Suprapubic skin (tissue), 4 donors: Measurements from ENCODE around the gene ARL5B. TPM values are rescaled to one million over a fixed set of nuclear protein-coding genes. Genes with fewer than 3 reads are reported as not detected.
"Not testable (repeated sequence)": the region's sequence is repeated elsewhere in the genome, so short reads cannot be mapped to it uniquely, and the experiment has no call there.

Experiments
- DNase-seq, 2 donors: peaks; one replicate each; pipeline ENCODE4 v3.0.0-alpha.2; 2019; ENCODE audit warnings: low spot score in 2 of 2
- H3K27ac ChIP-seq: fragments of 200-600 bp; sonication (generic); one replicate; pipeline ENCODE4 v1.5.1; 2019
- H3K27me3 ChIP-seq: fragments of 200-600 bp; sonication (generic); one replicate; pipeline ENCODE4 v1.5.1; 2019
- H3K36me3 ChIP-seq: fragments of 200-600 bp; sonication (generic); one replicate; pipeline ENCODE4 v1.5.1; 2019
- H3K4me1 ChIP-seq: fragments of 200-600 bp; sonication (generic); one replicate; pipeline ENCODE4 v1.5.1; 2019
- H3K4me3 ChIP-seq: fragments of 200-600 bp; sonication (generic); one replicate; pipeline ENCODE4 v1.5.1; 2019; ENCODE audit warnings: mild to moderate bottlenecking
- H3K9me3 ChIP-seq: fragments of 200-600 bp; sonication (generic); one replicate; pipeline ENCODE4 v1.5.1; 2019
- EP300 ChIP-seq: sonication (generic); formaldehyde crosslinking; IDR thresholded peaks from one replicate; pipeline ENCODE4 v1.6.1; 2017; ENCODE audit warnings: antibody characterized with exemption
- POLR2A ChIP-seq, 2 donors: fragments of 450-650 bp; IDR thresholded peaks; one replicate each; pipeline ENCODE4 v1.6.1; 2017; ENCODE audit warnings: antibody characterized with exemption in 2 of 2, mild to moderate bottlenecking in 2 of 2, moderate library complexity in 2 of 2
- POLR2AphosphoS5 ChIP-seq, 3 donors: sonication (generic); formaldehyde crosslinking; IDR thresholded peaks; one replicate each; pipeline ENCODE4 v1.6.1; 2017; ENCODE audit warnings: antibody characterized with exemption in 3 of 3
- WGBS: methylation state at CpG from one replicate; pipeline ENCODE4 v1.1.5; 2018; 5-methylcytosine and 5-hydroxymethylcytosine counted together
- total RNA-seq, 4 donors: library from RNA; depleted of rRNA; stranded (reverse); fragments of >200 nt; gene quantifications; one replicate each; pipeline ENCODE4 v1.1.0, GENCODE V29; 2016
- TF ChIP-seq, protein P1 (sequence below), 2 donors: fragments of 200-600 bp in 1 of 2; fragments of 450-650 bp in 1 of 2; sonication (generic) in 1 of 2; IDR thresholded peaks; one replicate each; pipeline ENCODE4 v1.5.1; 2016 to 2019; ENCODE audit warnings: antibody characterized with exemption in 2 of 2, mild to moderate bottlenecking in 1 of 2, moderate library complexity in 1 of 2

Gene ARL5B
- total RNA-seq, 4 donors from 2014 or later: 11.8 to 17.9 (median 14.5) TPM

DNA sequence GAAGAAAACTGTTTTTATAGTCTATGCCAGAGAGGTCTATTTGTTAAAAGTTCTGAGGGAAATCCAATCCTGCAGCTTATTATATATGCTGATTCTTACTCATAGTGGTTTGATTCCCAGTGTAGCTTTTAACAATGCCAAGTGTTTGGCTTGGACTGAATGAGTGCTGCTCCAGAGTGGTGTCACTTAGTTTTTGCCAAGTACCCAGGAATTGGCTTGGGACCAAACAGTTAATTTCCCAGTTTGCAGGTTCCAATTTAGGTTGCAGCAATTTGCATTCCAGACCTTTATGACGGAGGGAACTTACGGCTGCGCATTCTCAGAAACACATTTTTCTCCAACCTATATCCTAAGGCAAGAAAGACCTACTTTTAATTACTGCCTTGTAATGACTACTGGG is 40.2 kb upstream of the ARL5B start:
- Histone ChIP-seq H3K4me1 (no peaks in the 10 kb centered on the region), H3K36me3 (peaks cover 10% of the 10 kb centered on the region), H3K27me3 (no peaks in the 10 kb centered on the region), H3K27ac (no peak overlapping the region), H3K4me3 (no peak overlapping the region), H3K9me3 (no peaks in the 10 kb centered on the region)
- 66% methylated on average over 3 of the region's 3 CpGs for WGBS
- TF ChIP-seq POLR2A (IDR thresholded peaks at IDR 0.05) (no peak), POLR2AphosphoS5 (IDR thresholded peaks at IDR 0.05) (no peak), EP300 (no peak)
- TF ChIP-seq, protein P1, sequence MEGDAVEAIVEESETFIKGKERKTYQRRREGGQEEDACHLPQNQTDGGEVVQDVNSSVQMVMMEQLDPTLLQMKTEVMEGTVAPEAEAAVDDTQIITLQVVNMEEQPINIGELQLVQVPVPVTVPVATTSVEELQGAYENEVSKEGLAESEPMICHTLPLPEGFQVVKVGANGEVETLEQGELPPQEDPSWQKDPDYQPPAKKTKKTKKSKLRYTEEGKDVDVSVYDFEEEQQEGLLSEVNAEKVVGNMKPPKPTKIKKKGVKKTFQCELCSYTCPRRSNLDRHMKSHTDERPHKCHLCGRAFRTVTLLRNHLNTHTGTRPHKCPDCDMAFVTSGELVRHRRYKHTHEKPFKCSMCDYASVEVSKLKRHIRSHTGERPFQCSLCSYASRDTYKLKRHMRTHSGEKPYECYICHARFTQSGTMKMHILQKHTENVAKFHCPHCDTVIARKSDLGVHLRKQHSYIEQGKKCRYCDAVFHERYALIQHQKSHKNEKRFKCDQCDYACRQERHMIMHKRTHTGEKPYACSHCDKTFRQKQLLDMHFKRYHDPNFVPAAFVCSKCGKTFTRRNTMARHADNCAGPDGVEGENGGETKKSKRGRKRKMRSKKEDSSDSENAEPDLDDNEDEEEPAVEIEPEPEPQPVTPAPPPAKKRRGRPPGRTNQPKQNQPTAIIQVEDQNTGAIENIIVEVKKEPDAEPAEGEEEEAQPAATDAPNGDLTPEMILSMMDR (IDR thresholded peaks at IDR 0.05): no peak
- no peak for DNase-seq

DNA sequence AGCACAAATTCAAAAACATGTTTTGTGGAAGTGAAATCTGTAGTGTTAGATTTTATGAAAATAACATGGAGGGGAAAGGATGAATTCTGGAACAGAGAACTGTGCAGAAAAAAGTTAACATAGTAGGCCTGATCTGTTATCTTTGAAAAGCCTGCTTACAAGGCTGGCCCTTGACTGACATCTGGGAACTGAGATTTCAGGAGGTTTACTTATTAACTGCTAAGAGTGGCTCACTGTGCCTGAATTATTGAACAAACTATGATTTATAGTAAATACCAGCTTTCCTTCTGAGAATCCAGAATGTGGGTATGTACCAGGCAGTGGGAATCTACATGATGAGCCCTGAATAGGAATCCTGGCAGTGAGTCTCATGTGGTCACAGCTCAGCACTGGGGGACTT is 38.4 kb upstream of the ARL5B start:
- TF ChIP-seq POLR2AphosphoS5 (IDR thresholded peaks at IDR 0.05): no peak
- Histone ChIP-seq H3K9me3 (no peaks in the 10 kb centered on the region), H3K27ac (no peak overlapping the region), H3K27me3 (no peaks in the 10 kb centered on the region), H3K4me1 (no peaks in the 10 kb centered on the region), H3K36me3 (peaks cover 10% of the 10 kb centered on the region), H3K4me3 (no peak overlapping the region)
- DNase-seq: no peak

DNA sequence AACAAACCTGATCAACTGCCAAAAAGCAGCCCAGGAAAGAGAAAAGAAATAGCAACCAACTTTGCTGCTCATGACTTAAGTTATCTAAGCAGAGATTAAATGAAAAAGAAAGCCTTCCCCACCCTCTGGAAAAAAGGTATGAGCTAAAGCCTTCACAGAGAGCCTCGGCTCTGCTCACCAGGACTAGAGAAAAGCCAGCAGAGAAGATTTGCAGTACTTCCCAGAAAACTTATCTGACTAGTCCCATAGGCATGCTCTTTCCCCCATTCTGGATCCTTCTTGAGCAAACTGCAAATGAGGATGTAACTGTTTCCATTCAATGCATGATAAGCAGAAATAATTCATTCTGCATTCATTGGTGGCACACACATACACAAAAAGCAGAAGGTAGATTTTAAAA is 35.6 kb upstream of the ARL5B start:
- H3K4me3 ChIP-seq, H3K27ac ChIP-seq, H3K27me3 ChIP-seq, H3K9me3 ChIP-seq, DNase-seq, H3K36me3 ChIP-seq: not testable (repeated sequence)
- H3K4me1 ChIP-seq: peaks cover 12% of the 10 kb centered on the region
- 95% methylated on average over 1 of the region's 1 CpG for WGBS

DNA sequence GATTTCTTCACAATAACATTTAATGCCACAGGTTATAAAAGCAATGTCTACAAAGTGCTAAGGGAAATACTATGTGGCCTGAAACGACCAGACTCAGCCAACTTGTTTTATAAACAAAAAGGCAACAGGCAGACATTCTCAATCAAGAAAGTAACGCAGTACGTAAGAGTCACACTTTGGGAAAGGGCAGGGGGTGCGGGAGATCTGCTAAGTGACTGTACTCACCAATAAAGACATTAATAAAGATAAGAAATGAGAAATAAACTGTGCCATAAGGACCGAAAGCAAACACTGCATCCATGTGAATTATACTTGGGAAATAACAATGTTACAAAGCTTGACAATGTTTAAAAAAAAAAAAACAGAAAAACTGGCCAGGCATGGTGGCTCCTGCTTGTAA is 33.3 kb upstream of the ARL5B start:
- H3K4me1 ChIP-seq: peaks cover 12% of the 10 kb centered on the region
- no peak overlapping the region for H3K27ac ChIP-seq
- peaks cover 7% of the 10 kb centered on the region for H3K36me3 ChIP-seq
- no peak overlapping the region for H3K4me3 ChIP-seq
- H3K9me3 ChIP-seq: no peaks in the 10 kb centered on the region
- TF ChIP-seq EP300 (no peak), POLR2AphosphoS5 (IDR thresholded peaks at IDR 0.05) (no peak), POLR2A (IDR thresholded peaks at IDR 0.05) (no peak)
- TF ChIP-seq, protein P1 (IDR thresholded peaks at IDR 0.05): no peak
- H3K27me3 ChIP-seq: no peaks in the 10 kb centered on the region
- WGBS: 91% methylated on average over 5 of the region's 5 CpGs
- no peak for DNase-seq

DNA sequence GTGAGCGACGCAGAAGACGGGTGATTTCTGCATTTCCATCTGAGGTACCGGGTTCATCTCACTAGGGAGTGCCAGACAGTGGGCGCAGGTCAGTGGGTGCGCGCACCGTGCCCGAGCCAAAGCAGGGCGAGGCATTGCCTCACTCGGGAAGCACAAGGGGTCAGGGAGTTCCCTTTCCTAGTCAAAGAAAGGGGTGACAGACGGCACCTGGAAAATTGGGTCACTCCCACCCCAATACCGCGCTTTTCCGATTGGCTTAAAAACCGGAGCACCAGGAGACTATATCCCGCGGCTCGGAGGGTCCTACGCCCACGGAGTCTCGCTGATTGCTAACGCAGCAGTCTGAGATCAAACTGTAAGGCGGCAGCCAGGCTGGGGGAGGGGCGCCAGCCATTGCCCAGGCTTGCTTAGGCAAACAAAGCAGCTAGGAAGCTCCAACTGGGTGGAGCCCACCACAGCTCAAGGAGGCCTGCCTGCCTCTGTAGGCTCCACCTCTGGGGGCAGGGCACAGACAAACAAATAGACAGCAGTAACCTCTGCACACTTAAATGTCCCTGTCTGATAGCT is 31.7 kb upstream of the ARL5B start:
- Histone ChIP-seq H3K4me3 (peak overlapping the region; percentile 57), H3K4me1 (peaks cover 12% of the 10 kb centered on the region), H3K27ac (peak overlapping the region; percentile 57)
- not testable (repeated sequence) for H3K27me3 ChIP-seq, H3K36me3 ChIP-seq, H3K9me3 ChIP-seq
- WGBS: 3% methylated on average over 12 of the region's 25 CpGs
- peak; percentile 84 for DNase-seq
- TF ChIP-seq POLR2AphosphoS5 (IDR thresholded peaks at IDR 0.05): peak in 1 of 3 donors; percentile 50

DNA sequence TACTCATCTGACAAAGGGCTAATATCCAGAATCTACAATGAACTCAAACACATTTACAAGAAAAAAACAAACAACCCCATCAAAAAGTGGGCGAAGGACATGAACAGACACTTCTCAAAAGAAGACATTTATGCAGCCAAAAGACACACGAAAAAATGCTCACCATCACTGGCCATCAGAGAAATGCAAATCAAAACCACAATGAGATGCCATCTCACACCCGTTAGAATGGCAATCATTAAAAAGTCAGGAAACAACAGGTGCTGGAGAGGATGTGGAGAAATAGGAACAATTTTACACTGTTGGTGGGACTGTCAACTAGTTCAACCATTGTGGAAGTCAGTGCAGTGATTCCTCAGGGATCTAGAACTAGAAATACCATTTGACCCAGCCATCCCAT is 26.7 kb upstream of the ARL5B start:
- H3K27ac ChIP-seq, H3K36me3 ChIP-seq, H3K27me3 ChIP-seq, H3K9me3 ChIP-seq, H3K4me3 ChIP-seq, DNase-seq, H3K4me1 ChIP-seq: not testable (repeated sequence)
- WGBS: 95% methylated on average over 3 of the region's 3 CpGs

DNA sequence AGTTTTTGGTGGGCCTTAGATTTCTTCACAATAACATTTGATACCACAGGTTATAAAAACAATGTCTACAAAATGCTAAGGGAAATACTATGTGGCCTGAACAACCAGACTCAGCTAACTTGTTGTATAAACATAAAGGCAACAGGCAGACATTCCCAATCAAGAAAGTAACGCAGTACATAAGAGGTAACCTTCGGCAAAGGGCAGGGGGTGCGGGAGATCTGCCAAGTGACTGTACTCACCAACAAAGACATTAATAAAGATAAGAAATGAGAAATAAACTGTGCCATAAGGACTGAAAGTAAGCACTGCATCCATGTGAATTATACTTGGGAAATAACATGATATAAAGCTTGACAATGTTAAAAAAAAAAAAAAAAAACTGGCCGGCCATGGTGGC is 23.2 kb upstream of the ARL5B start:
- Histone ChIP-seq H3K27me3 (no peaks in the 10 kb centered on the region), H3K4me3 (no peak overlapping the region), H3K4me1 (no peaks in the 10 kb centered on the region), H3K36me3 (no peaks in the 10 kb centered on the region), H3K9me3 (peaks cover 3% of the 10 kb centered on the region), H3K27ac (no peak overlapping the region)
- 93% methylated on average over 4 of the region's 4 CpGs for WGBS
- TF ChIP-seq, protein P1 (IDR thresholded peaks at IDR 0.05): no peak
- TF ChIP-seq POLR2AphosphoS5 (IDR thresholded peaks at IDR 0.05) (no peak), POLR2A (IDR thresholded peaks at IDR 0.05) (no peak), EP300 (no peak)
- DNase-seq: no peak

DNA sequence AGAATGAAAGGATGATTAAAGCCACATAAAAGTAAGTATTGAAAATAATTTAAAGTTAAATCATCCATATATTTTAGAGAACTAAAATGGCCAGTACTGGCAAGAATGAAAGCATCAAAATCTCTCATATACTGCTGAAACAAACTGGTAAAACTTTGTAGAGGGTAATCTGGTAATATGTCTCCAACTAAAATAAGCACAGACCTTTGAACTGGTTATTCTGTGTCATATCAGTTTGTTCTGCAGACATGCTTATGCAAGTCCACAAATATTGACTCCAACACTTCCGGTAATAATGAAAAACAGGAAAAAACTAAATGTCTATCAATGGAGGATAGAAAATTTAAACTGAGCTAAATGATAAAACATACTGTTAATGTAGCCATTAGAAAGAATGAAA is 21.8 kb upstream of the ARL5B start:
- not testable (repeated sequence) for H3K27me3 ChIP-seq, H3K36me3 ChIP-seq, DNase-seq, H3K4me3 ChIP-seq, H3K4me1 ChIP-seq, H3K9me3 ChIP-seq, H3K27ac ChIP-seq
- whole genome bisulfite sequencing: 85% methylated on average over 1 of the region's 1 CpG

DNA sequence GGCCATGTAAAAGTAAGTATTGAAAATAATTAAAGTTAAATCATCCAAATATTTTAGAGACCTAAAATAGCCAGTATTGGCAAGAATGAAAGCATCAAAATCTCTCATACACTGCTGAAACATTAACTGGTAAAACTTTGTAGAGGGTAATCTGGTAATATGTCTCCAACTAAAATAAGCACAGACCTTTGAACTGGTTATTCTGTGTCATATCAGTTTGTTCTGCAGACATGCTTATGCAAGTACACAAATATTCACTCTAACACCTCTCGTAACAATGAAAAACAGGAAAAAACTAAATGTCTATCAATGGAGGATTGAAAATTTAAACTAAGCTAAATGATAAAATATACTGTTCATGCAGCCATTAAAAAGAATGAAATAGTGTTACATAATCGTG is 19.5 kb upstream of the ARL5B start:
- not testable (repeated sequence) for H3K9me3 ChIP-seq, H3K36me3 ChIP-seq, H3K27me3 ChIP-seq, H3K4me1 ChIP-seq, H3K4me3 ChIP-seq, DNase-seq, H3K27ac ChIP-seq
- 93% methylated on average over 2 of the region's 2 CpGs for WGBS
